Ecto neural progenitor cell (in vitro differentiated cells): ENCODE results near the gene ARHGAP35.
"Not testable (repeated sequence)": the region's sequence is repeated elsewhere in the genome, so short reads cannot be mapped to it uniquely, and the experiment has no call there.

ENCODE experiments used
- DNase-seq: peaks from one replicate; pipeline ENCODE4 v3.0.0-alpha.2; 2018; ENCODE audit warnings: low spot score

ARHGAP35 gene

DNA sequence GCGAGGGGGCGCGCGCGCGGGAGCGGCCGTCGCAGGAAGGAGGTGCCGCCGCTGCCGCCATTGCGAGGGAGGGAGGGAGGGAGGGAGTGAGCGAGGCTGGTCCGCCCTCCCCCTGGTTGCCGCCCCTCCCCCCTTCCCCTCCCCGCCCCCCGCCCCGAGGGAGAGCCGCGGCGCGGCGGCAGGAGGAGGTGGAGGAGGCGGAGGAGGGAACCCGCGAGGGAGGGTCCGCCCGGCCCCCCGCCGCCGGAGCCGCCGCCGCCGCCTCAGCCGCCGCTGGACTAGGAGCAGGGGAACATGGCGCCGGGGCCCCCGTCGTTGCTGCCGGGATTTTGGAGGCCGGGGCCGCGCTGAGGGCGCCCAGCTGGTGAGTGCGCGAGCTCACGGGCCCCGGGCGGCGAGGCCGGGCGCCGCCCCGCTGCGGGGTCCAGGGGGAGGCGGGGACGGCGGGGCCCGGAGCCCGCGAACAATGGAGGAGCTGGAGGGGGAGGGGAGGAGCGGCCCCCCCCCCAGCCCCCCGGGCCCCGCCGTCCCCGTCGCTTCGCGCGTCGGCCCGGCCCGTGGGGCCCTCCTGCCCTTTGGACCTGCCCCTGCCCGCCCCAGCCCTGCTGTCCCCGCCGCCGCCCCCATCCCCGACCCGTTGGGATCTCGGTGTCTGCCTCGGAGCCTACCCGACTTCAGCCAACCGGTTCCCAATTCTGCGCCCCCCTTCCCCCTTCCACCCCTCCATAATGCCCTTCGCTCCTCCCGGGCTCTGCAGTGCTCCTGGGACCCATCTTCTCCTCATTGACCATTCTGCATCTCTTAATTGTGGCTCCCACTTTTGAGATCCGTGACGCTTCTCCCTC is at the start of gene ARHGAP35:
ARHGAP35 (plus strand) TSS at position 152 of the 845 bp plus-strand sequence. CDS start 57,679 bp downstream, outside the sequence.
- no peak for DNase-seq

DNA sequence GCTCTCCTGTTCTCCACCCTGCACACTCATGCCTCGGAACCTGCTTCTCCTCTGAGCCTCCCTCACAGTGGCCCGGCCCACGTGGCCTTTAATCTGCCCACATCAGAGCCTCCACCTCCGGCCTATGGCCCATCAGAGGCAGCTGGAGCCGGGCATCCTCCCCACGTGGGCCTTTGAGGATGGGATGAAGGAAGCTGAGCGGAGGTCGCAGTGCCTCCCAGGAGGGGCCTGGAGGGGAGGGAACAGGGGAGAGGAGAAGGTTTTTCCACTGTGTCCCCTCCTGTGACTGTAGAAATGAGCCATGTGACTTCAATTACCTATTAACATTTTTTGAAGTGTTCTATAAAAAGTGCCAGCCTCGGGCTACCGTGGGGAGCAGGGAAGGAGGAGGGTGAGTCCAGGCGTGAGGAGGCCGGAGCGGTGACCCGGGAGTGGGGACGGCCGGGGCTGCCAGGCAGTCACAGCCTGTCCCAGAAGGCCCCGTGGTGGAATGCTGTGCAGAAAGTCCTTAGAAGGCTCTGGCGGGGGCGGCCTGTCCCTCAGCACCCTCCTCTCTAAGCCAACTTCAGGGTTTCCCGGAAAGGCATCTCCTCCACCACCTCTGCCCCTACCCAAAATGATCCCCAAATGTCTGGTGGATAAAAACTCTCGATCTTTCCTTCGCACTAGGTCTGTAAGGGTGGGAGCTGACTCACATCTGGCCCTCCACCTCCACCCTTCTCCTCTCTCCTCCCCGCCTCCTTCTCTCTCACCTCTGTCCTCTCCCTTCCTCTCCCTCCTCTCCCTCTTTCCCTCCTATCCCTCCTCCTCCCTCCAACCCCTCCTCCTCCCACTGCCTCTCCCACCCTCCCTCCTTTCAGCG is 47.6 kb upstream of the ARHGAP35 start:
- no peak for DNase-seq

GRCh38 chr19:46813839-46814358 is 46.9 kb upstream of the ARHGAP35 start:
- DNase-seq = no peak

GRCh38 chr19:46815833-46816627 is 44.8 kb upstream of the ARHGAP35 start:
- no peak for DNase-seq

- DNase-seq = no peak
Observed at GRCh38 chr19:46818812-46819211, 42.0 kb upstream of the ARHGAP35 start.

DNA sequence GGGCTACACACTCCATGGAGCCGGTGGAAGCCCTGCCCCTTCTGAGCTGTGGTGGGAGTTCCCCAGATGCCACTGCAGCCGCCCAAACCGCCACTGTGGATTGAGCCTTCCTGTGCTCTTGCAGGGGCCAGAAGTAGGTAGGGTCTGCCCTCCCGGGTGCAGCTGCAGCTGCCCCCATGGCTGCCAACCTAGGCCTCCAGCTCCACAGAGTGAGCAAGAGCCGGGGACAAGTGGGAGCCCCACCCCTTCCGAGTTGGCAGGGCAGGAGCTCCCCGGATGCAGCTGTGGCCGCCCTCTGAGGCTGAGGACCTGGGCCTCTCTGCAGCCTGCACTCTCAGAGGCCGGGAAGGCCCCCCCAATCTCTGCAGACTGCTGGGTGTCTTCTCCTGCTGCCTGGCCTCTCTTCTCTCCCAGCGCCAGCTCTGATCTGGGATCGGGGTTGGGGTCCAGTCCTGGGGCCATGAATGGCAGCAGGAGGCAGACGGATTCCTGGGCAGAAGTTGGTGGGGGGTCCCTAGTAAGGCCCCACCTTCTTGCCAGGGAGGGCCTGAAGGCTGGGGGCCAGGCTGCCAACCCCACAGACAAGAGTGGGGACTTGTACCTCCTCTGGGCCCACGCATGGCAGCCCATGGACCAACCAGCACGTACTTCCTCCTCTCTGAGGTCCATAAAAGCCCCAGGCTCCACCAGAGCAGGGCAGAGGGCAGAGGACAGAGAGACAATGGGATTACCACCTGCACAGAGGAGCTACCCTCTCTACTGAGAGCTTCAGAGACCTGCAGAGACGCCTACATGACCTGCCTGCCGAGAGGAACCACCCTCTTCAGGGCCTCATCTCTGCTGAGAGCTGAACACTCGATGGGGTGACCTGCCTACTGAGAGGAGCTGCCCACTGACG is 39.0 kb upstream of the ARHGAP35 start:
- no peak for DNase-seq

DNA sequence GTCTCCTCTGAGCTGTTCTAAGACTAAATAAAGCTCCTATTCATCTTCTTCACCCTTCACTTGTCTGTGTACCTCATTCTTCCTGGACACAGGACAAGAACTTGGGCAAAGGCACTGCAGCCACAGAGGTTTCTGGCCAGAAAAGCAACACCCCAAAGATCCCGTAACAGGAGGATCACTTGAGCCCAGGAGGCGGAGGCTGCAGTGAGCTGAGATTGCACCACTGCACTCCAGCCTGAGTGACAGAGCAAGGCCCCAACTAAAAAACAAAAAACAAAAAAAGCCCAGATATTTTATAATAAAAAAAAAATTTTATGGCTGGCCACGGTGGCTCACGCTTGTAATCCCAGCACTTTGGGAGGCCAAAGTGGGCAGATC is 38.4 kb upstream of the ARHGAP35 start:
- DNase-seq = not testable (repeated sequence)

DNA sequence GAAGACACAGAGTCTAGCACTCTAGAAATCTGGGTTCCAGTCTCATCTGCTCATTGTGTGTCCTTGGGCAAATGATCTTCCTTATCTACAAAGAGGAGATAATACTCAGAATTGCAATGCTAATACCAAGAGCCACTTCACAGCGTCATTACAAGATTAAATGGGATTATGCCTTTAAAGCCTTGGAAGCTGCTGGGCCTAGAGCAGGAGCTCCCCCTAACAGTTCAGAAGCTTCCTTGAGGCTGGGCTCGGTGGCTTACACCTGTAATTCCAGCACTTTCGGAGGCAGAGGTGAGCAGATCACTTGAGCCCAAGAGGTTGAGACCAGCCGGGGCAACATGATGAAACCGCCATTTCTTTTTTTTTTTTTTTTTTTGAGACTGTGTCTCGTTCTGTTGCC is 37.7 kb upstream of the ARHGAP35 start:
- DNase-seq = no peak

DNA sequence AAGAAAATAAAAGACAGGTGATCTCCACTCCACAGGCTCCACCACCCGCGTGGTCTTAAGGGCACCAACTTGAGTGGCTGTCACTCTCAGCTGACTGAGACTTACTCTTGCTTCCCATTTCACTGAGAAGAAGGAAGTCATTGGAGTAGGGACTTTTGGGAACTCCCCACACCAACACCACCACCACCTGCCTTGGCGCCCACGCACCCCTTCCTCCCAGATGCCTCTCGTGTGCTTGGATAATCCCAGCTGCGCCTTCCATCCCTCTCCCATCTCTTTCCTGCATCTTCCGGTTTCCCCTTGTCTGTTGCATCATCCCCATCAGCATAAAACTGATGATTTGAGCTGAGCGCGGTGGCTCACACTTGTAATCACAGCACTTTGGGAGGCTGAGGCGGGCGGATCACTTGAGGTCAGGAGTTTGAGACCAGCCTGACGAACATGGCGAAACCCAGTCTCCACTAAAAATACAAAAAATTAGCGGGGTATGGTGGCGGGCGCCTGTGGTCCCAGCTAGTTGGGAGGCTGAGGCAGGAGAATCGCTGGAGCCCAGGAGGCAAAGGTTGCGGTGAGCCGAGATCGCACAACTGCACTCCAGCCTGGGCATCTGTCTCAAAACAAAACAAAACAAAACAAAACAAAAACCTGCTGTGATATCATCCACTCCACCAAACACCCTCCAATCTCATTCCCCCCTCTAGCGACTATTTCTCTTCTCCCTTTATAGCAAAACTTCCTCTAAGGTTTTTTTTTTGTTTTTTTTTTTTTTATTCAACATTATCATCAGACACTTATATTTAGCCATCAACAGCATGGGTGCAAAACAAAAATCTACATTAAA is 35.7 kb upstream of the ARHGAP35 start:
- no peak for DNase-seq

DNA sequence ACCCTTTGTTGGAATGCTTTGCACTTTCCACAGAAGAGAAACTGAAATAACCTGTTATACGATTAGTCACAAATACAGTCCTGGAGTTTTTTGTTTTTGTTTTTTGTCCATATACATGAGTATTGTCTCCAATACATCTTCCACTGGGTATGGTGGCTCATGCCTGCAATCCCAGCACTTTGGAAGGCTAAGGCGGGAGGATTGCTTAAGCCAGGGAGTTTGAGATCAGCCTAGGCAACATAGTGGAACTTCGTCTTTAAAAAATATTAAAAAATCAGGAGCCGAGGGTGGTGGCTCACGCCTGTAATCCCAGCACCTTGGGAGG is 35.1 kb upstream of the ARHGAP35 start:
- no peak for DNase-seq

DNA sequence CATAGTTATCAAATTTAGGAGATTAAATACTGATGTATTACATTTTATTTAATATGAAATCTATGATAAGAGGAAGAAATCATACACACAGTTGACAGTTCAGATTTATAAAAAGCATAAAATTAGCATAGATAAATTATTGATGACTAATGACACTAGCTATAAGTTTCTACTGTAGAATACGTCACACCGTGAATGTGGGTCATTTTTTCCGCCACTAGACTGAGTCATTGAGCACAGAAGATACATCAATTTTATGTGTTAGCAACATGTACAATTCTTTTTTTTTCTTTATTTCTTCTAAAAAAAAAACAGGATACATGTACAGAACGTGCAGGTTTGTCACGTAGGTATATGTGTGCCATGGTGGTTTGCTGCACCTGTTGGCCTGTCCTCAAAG is 32.3 kb upstream of the ARHGAP35 start:
- no peak for DNase-seq

- DNase-seq = no peak
Observed at GRCh38 chr19:46830864-46831263, 29.9 kb upstream of the ARHGAP35 start.

GRCh38 chr19:46834121-46834520 is 26.7 kb upstream of the ARHGAP35 start:
- DNase-seq = no peak

GRCh38 chr19:46834984-46835383 is 25.8 kb upstream of the ARHGAP35 start:
- DNase-seq = no peak

DNA sequence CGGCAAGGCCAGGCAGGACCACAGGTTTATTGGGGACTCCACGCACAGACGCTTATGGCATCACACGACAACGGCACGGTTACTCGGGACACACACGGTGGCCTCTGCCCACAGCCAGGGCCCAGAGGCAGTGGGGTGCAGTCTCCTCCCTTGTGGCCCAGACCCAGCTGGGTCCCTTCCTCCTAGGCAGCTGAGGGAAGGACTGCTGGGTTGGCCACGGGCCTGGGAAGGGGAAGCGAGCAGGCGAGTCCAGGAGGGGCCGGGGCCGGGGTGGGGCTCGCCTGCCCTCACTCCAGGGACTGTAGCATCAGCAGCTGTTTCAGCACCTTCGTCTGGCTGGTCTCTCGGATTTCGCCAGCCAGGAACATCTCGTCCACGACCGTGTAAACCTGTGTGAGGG is 22.6 kb upstream of the ARHGAP35 start:
- DNase-seq = no peak

DNA sequence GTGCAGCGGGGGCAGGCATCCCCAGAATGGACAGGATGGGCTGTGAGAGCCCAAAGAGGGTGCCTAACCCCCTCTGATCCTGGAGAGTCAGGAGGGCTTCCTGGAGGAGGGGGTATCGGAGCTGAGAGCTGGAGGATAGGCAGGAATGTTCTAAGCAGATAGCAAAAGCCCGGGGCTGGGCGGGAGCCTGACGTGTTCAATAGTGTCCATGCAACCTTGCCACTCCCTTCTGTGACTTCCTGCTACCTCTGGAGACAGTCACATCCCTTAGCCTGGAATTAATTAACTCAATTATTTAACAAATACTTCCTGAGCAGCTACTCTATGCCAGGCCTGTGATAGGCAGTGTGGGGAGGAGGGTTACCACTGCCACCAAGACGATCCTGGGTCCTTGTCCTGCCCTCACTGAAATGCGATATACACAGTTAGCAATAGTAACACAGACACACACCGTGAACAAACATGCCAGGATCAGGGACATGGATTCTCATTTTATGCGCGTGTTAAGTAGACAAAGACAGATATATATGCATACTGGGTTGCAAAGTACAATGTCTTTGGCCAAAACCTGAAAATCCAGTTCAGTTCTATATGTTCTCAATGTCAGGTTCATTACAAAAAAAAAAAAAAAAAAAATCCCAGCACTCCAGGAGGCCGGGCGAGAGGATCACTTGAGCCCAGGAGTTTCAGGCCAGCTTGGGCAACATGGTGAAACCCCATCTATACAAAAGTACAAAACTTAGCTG is 20.9 kb upstream of the ARHGAP35 start:
- DNase-seq = no peak

GRCh38 chr19:46840498-46840942 is 20.3 kb upstream of the ARHGAP35 start:
- DNase-seq = peak; percentile 77

GRCh38 chr19:46841458-46842083 is 19.2 kb upstream of the ARHGAP35 start:
- DNase-seq = no peak

- DNase-seq = no peak
Observed at GRCh38 chr19:46842791-46843190, 18.0 kb upstream of the ARHGAP35 start.
